UCSD-AML1 (cell line): ENCODE measurements around the gene B4GALT5.
"Not testable (repeated sequence)": the region's sequence is repeated elsewhere in the genome, so short reads cannot be mapped to it uniquely, and the experiment has no call there.

ENCODE experiments used
- DNase-seq: peaks from one replicate; lab custom pipeline; 2025; ENCODE audit not compliant: unreplicated experiment; lab: John Stamatoyannopoulos, UW

The B4GALT5 gene

GRCh38 chr20:49631061-49631716, 82.5 kb downstream of the B4GALT5 start:
- no peak for DNase-seq

- no peak for DNase-seq
Measured at GRCh38 chr20:49630396-49630951, 83.2 kb downstream of the B4GALT5 start.

GRCh38 chr20:49629606-49630005, 84.1 kb downstream of the B4GALT5 start:
- no peak for DNase-seq

DNA sequence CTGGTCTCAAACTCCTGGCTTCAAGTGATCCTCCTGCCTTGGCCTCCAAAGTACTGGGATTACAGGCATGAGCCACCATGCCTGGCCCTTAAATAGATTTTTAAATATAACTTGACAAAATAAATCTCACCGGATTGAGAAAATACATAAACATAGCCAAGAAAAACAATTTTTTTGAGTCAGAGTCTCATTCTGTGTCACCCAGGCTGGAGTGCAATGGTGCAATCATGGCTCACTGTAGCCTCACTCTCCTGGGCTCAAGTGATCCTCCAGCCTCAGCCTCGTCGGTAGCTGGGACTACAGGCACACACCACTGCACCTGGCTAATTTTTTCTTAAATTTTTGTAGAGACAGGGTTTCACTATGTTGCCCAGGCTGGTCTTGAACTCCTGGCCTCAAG, 85.4 kb downstream of the B4GALT5 start:
- not testable (repeated sequence) for DNase-seq

- DNase-seq = no peak
Measured at GRCh38 chr20:49627329-49627761, 86.3 kb downstream of the B4GALT5 start.

DNA sequence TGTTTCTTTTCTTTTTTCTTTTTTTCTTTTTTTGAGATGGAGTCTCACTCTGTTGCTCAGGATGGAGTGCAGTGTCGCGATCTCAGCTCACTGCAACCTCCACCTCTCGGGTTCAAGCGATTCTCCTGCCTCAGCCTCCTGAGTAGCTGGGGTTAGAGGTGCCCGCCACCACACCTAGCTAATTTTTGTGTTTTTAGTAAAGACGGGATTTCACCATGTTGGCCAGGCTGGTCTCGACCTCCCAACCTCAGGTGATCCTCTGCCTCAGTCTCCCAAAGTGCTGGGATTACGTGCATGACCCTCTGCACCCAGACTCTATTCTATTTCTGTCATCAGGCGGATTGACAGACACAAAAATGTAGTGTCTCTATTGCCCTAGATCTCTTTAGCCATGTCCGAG, 88.7 kb downstream of the B4GALT5 start:
- not testable (repeated sequence) for DNase-seq

DNA sequence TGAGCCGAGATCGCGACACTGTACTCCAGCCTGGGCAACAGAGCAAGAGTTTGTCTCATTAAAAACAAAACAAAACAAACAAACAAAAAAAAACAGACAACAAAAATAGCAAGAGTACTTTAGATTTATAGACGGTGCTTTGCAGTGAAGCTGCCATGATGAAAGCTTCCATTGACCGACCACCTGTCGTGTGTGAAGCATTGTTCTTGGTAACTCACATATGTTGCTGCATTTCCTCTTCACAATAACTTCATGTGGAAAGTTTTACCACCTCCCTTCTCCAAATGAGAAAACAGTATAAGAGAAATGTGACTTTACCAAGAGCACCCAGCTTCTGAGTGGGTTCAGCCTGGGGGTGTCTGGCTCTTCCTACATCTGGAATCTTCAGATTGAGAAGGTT, 89.4 kb downstream of the B4GALT5 start:
- DNase-seq = no peak

DNA sequence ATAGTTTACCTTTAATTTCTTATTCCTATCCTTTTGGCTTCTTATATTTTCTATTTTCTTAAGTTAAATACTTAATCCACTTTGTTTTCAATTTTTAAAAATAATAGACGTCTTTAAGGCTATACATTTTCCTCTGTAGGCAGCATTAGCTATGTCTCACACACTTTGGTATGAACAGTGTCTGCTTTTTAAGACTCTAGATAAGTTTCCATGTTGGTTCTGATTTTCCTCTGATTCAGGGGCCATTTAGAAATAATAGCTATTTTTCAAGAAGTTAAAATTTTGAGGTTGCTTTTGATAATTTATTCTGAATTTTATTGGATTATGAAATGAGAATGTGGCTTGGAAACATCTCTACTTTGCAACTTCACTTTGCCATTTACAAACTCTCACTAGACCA, 91.4 kb downstream of the B4GALT5 start:
- DNase-seq = no peak

- no peak for DNase-seq
Measured at GRCh38 chr20:49620364-49621240, 93.1 kb downstream of the B4GALT5 start.

GRCh38 chr20:49619113-49620048, 94.3 kb downstream of the B4GALT5 start:
- DNase-seq = no peak

DNA sequence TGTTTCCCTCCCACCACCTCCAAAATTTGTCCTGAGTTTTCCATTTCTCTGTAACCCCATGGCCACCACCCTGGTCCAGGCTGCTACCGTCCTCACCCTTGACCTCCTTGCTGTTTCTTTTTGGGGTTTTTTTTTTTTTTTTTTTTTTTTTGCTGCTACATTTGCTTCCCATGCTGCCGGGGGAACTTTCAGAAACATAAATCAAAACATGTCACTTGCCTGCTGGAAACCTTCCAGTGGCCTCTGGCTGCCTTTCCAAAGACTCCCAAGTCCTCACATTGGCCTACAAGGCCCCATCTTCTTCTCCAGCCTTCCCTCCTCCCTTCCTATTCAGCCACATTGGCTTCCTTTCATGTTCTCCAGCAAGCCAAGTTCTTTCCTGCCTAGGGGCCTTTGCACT, 95.4 kb downstream of the B4GALT5 start:
- no peak for DNase-seq

DNA sequence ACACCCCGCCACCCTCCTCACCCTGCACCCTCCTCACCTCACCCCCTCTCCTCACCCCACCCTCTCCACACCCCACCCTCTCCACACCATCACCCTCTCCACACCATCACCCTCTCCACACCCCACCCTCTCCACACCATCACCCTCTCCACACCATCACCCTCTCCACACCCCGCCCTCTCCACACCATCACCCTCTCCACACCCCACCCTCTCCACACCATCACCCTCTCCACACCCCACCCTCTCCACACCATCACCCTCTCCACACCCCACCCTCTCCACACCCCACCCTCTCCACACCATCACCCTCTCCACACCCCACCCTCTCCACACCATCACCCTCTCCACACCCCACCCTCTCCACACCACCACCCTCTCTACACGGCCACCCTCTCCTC, 96.3 kb downstream of the B4GALT5 start:
- not testable (repeated sequence) for DNase-seq

- no peak for DNase-seq
Measured at GRCh38 chr20:49616154-49617007, 97.3 kb downstream of the B4GALT5 start.

DNA sequence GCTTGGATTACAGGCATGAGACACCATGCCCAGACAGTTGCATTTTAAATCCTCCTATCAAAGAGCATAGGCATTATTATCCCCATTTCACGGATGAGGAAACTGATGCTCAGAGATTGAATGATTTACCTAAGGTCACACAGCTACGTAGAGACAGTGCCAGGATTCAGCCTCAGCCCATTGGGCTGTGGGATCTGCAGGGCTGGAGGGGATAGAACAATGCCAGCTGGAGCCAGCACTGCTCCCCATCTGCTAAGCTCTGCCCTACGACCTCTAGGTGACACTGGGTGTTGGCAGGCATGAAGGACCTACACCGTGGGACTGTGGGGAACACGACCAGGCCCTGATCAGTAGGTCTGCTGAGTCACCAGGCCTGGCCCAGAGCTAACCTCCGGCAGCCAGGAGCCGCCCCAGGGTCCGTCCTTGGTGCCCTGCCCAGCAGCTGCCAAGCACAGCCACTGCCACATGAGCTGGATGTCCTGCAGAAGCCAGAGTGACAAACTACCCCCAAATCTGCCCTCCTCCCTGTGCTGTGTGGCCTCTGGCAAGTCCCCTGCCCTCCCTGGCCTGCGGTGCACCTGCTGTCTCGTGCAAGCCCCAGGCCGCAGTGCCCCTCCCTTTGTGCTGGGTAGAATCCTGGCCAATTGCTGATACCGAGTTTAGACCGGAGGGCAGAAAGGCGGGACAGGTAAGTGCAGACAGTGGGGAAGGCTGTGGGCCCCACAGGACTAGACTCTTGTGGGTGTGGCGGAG, 98.1 kb downstream of the B4GALT5 start:
- no peak for DNase-seq

- DNase-seq = not testable (repeated sequence)
Measured at GRCh38 chr20:49615051-49615400, 98.7 kb downstream of the B4GALT5 start.

DNA sequence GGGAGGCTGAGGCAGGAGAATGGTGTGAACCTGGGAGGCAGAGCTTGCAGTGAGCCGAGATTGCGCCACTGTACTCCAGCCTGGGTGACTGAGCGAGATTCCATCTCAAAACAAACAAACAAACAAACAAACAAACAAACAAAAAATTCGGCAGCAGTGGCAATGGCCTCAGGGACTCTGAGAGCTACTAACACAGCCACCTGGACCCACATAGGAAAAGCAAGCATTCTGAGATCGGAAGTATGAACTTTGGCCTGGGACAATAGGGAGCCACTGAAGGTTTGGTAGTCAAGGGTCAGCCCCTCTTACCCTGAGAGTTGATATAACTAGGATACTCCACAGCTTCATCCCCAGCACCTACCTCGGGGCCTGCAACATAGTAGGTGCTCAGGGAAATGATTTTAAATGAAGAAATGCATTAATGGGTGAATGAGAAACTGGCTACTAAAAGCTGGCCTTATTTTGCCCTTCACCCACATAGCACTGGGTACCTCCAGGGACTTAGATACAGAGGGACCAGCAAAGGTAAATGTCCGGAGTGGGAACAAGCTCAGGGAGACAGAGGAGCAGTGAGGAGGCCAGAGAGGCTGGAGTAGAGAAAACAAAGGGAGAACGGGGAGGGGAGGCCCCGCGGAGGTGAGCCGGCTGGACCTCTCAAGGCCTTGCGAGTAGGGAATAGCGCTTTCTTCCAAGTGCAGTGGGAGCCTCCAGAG, 99.2 kb downstream of the B4GALT5 start:
- no peak for DNase-seq

DNA sequence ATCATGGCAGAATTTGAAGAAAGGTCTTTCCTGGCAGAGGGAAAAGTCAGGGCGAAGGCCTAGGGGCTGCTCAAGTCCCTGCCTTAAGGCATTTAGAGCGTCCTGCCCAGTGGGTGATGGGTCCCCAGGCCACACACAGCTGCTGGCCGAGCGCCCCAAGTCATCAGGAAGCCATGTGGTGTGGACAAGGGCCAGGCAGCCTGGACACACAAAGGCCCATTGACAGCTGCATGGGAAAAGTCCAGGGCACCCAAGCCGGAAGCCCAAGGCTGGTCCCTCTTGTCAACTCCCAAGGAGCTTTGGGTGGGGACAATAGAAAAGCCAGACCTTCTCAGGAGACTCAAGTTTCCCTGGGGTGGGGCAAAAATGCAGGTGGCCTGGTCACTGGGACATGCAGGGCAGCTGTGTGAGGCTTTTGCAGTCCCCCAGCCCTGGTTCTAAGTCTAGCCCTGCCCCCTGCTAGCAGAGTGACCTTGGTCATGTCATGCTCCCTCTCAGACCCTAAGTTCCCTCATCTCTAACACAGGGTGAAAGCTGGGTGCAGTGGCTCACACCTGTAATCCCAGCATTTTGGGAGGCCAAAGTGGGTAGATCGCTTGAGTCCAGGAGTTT, 101.4 kb downstream of the B4GALT5 start:
- DNase-seq = no peak

DNA sequence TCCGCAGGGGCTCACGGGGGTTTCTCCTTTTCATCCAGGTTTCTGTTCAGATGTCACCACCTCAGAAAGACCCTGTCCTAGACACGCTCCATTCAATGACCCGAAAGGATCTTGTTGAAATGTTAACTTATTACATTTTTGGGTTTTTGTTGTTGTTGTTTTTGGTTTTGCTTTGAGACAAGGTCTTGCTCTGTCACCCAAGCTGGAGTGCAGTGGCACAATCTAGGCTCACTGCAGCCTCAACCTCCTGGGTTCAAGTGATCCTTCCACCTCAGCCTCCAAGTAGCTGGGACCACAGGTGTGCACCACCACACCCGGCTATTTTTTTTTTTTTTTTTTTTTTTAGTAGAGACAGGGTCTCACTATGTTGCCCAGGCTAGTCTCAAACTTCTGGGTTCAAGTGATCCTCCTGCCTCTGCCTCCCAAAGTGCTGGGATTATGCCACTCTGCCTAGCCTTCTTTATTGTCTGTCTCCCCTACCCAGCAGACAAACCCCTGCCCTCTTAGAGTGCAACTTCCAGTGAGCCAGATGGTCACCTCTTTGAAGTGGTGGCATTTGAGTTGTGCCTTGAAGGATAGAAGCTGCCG, 102.0 kb downstream of the B4GALT5 start:
- not testable (repeated sequence) for DNase-seq
